Measurements from ENCODE around the gene SUPT20HL1. TPM values are rescaled to one million over a fixed set of nuclear protein-coding genes. Genes with fewer than 3 reads are reported as not detected.
"Not testable (repeated sequence)": the region's sequence is repeated elsewhere in the genome, so short reads cannot be mapped to it uniquely, and the experiment has no call there.

SUPT20HL1 gene
- total RNA-seq, 1 donor from 2014 or later = under 0.01 TPM

- no peaks in the 10 kb centered on the region for H3K27me3 ChIP-seq (ENCODE audit: control insufficient read depth, insufficient read depth, low read length)
- no peak for TF ChIP-seq CTCF (IDR thresholded peaks at IDR 0.05; ENCODE audit: insufficient read depth, low read length, severe bottlenecking)
- FAIRE-seq (no peak), DNase-seq (ENCODE audit: low read depth) (no peak)
- no peaks in the 10 kb centered on the region for H3K36me3 ChIP-seq (ENCODE audit: control insufficient read depth, insufficient read depth, low read length)
- no peak overlapping the region for H3K4me3 ChIP-seq (ENCODE audit: low read depth, low read length)
Measured at GRCh38 chrX:24355095-24355494, 5.3 kb upstream of the SUPT20HL1 start.

- no peaks in the 10 kb centered on the region for H3K36me3 ChIP-seq (ENCODE audit: control insufficient read depth, insufficient read depth, low read length)
- TF ChIP-seq CTCF (IDR thresholded peaks at IDR 0.05; ENCODE audit: insufficient read depth, low read length, severe bottlenecking) = no peak
- FAIRE-seq = no peak
Measured at GRCh38 chrX:24357106-24357505, 3.3 kb upstream of the SUPT20HL1 start.

GRCh38 chrX:24362089-24362745 lies 1.8 kb downstream of the SUPT20HL1 start:
- FAIRE-seq; H3K36me3 ChIP-seq (ENCODE audit: control insufficient read depth, insufficient read depth, low read length); H3K4me3 ChIP-seq (ENCODE audit: low read depth, low read length); DNase-seq (ENCODE audit: low read depth); H3K27me3 ChIP-seq (ENCODE audit: control insufficient read depth, insufficient read depth, low read length): not testable (repeated sequence)

More at GRCh38 chrX:24357106-24357505, 3.3 kb upstream of the SUPT20HL1 start:
- H3K4me3 ChIP-seq (ENCODE audit: low read depth, low read length) = no peak overlapping the region
- peak; percentile 29 for DNase-seq (ENCODE audit: low read depth)
- no peaks in the 10 kb centered on the region for H3K27me3 ChIP-seq (ENCODE audit: control insufficient read depth, insufficient read depth, low read length)

- H3K4me3 ChIP-seq (ENCODE audit: low read depth, low read length); H3K36me3 ChIP-seq (ENCODE audit: control insufficient read depth, insufficient read depth, low read length); H3K27me3 ChIP-seq (ENCODE audit: control insufficient read depth, insufficient read depth, low read length); DNase-seq (ENCODE audit: low read depth): not testable (repeated sequence)
- peak; percentile 93 for FAIRE-seq
Measured at GRCh38 chrX:24363432-24364181, 3.2 kb downstream of the SUPT20HL1 start.

GRCh38 chrX:24364326-24364725 lies 3.9 kb downstream of the SUPT20HL1 start:
- Histone ChIP-seq H3K4me3 (ENCODE audit: low read depth, low read length) (no peak overlapping the region), H3K36me3 (ENCODE audit: control insufficient read depth, insufficient read depth, low read length) (no peaks in the 10 kb centered on the region), H3K27me3 (ENCODE audit: control insufficient read depth, insufficient read depth, low read length) (no peaks in the 10 kb centered on the region)
- no peak for TF ChIP-seq CTCF (IDR thresholded peaks at IDR 0.05; ENCODE audit: insufficient read depth, low read length, severe bottlenecking)
- DNase-seq (ENCODE audit: low read depth) = no peak
- FAIRE-seq = no peak

GRCh38 chrX:24364851-24365538 lies 4.6 kb downstream of the SUPT20HL1 start:
- DNase-seq (ENCODE audit: low read depth) = no peak
- no peaks in the 10 kb centered on the region for H3K36me3 ChIP-seq (ENCODE audit: control insufficient read depth, insufficient read depth, low read length)
- no peak for TF ChIP-seq CTCF (IDR thresholded peaks at IDR 0.05; ENCODE audit: insufficient read depth, low read length, severe bottlenecking)
- H3K4me3 ChIP-seq (ENCODE audit: low read depth, low read length) = no peak overlapping the region
- no peaks in the 10 kb centered on the region for H3K27me3 ChIP-seq (ENCODE audit: control insufficient read depth, insufficient read depth, low read length)
- FAIRE-seq = no peak

- FAIRE-seq; H3K27me3 ChIP-seq (ENCODE audit: control insufficient read depth, insufficient read depth, low read length); H3K4me3 ChIP-seq (ENCODE audit: low read depth, low read length); DNase-seq (ENCODE audit: low read depth); H3K36me3 ChIP-seq (ENCODE audit: control insufficient read depth, insufficient read depth, low read length): not testable (repeated sequence)
Measured at GRCh38 chrX:24366762-24367400, 6.4 kb downstream of the SUPT20HL1 start.
